ENCODE data around the gene HDAC9. TPM values are rescaled to one million over a fixed set of nuclear protein-coding genes. Genes with fewer than 3 reads are reported as not detected.

Gene HDAC9
- total RNA-seq, 1 experiment from 2014 or later: 79.1 TPM

- H3K9me3 ChIP-seq (replicated peaks): no peaks in the 10 kb centered on the region
- peaks cover 14% of the 10 kb centered on the region for H3K36me3 ChIP-seq
- H3K4me3 ChIP-seq: no peak overlapping the region
- H3K27ac ChIP-seq: no peak overlapping the region
- DNase-seq (ENCODE audit: low read depth in 1 of 2, low spot score in 2 of 2): no peak
- H3K4me1 ChIP-seq (replicated peaks): peaks cover 7% of the 10 kb centered on the region
- H3K27me3 ChIP-seq (replicated peaks): no peaks in the 10 kb centered on the region
Observed at GRCh38 chr7:18579698-18580097, 84.1 kb downstream of the HDAC9 start.

GRCh38 chr7:18580950-18581349, 85.4 kb downstream of the HDAC9 start:
- Histone ChIP-seq H3K9me3 (replicated peaks) (no peaks in the 10 kb centered on the region), H3K27ac (no peak overlapping the region), H3K27me3 (replicated peaks) (no peaks in the 10 kb centered on the region), H3K36me3 (peaks cover 15% of the 10 kb centered on the region), H3K4me3 (no peak overlapping the region), H3K4me1 (replicated peaks) (peaks cover 6% of the 10 kb centered on the region)
- DNase-seq (ENCODE audit: low read depth in 1 of 2, low spot score in 2 of 2): no peak

- peaks cover 3% of the 10 kb centered on the region; the same call in 1 of the 2 replicates for H3K4me1 ChIP-seq (replicated peaks)
- peak overlapping the region; percentile 11; the same call in 1 of the 2 replicates for H3K27ac ChIP-seq
- no peaks in the 10 kb centered on the region for H3K27me3 ChIP-seq (replicated peaks)
- H3K4me3 ChIP-seq: no peak overlapping the region
- DNase-seq (ENCODE audit: low read depth in 1 of 2, low spot score in 2 of 2): peak in 1 of 2 experiments; percentile 45
- H3K9me3 ChIP-seq (replicated peaks): no peaks in the 10 kb centered on the region
- H3K36me3 ChIP-seq: peaks cover 15% of the 10 kb centered on the region
Observed at GRCh38 chr7:18583305-18583704, 87.8 kb downstream of the HDAC9 start.

GRCh38 chr7:18590241-18590640, 94.7 kb downstream of the HDAC9 start:
- peaks cover 65% of the 10 kb centered on the region for H3K36me3 ChIP-seq
- H3K4me3 ChIP-seq: no peak overlapping the region
- DNase-seq (ENCODE audit: low read depth in 1 of 2, low spot score in 2 of 2): no peak
- H3K4me1 ChIP-seq (replicated peaks): no peaks in the 10 kb centered on the region
- no peak overlapping the region; the same call in 1 of the 2 replicates for H3K27ac ChIP-seq
- H3K9me3 ChIP-seq (replicated peaks): no peaks in the 10 kb centered on the region
- no peaks in the 10 kb centered on the region for H3K27me3 ChIP-seq (replicated peaks)

GRCh38 chr7:18590744-18591340, 95.3 kb downstream of the HDAC9 start:
- Histone ChIP-seq H3K9me3 (replicated peaks) (no peaks in the 10 kb centered on the region), H3K4me1 (replicated peaks) (no peaks in the 10 kb centered on the region), H3K27ac (no peak overlapping the region), H3K27me3 (replicated peaks) (no peaks in the 10 kb centered on the region), H3K4me3 (no peak overlapping the region), H3K36me3 (peaks cover 65% of the 10 kb centered on the region)
- peak in 1 of 2 experiments; percentile 40 for DNase-seq (ENCODE audit: low read depth in 1 of 2, low spot score in 2 of 2)

GRCh38 chr7:18593602-18594279, 98.2 kb downstream of the HDAC9 start:
- no peaks in the 10 kb centered on the region for H3K27me3 ChIP-seq (replicated peaks)
- no peak for DNase-seq (ENCODE audit: low read depth in 1 of 2, low spot score in 2 of 2)
- H3K36me3 ChIP-seq: peaks cover 78% of the 10 kb centered on the region
- H3K4me1 ChIP-seq (replicated peaks): no peaks in the 10 kb centered on the region
- no peaks in the 10 kb centered on the region for H3K9me3 ChIP-seq (replicated peaks)
- no peak overlapping the region for H3K4me3 ChIP-seq
- H3K27ac ChIP-seq: no peak overlapping the region

- Histone ChIP-seq H3K27ac (no peak overlapping the region), H3K4me1 (replicated peaks) (no peaks in the 10 kb centered on the region), H3K36me3 (peaks cover 85% of the 10 kb centered on the region), H3K4me3 (no peak overlapping the region), H3K9me3 (replicated peaks) (no peaks in the 10 kb centered on the region), H3K27me3 (replicated peaks) (no peaks in the 10 kb centered on the region)
- DNase-seq (ENCODE audit: low read depth in 1 of 2, low spot score in 2 of 2): no peak
Observed at GRCh38 chr7:18597754-18598153, 102.2 kb downstream of the HDAC9 start.

GRCh38 chr7:18607025-18607424, 111.5 kb downstream of the HDAC9 start:
- DNase-seq (ENCODE audit: low read depth in 1 of 2, low spot score in 2 of 2): no peak
- Histone ChIP-seq H3K27me3 (replicated peaks) (no peaks in the 10 kb centered on the region), H3K4me1 (replicated peaks) (peaks cover 4% of the 10 kb centered on the region), H3K9me3 (replicated peaks) (no peaks in the 10 kb centered on the region; the same call in 1 of the 2 replicates), H3K27ac (no peak overlapping the region), H3K4me3 (no peak overlapping the region), H3K36me3 (peaks cover 74% of the 10 kb centered on the region)

- peaks cover 4% of the 10 kb centered on the region for H3K4me1 ChIP-seq (replicated peaks)
- no peak overlapping the region for H3K4me3 ChIP-seq
- H3K9me3 ChIP-seq (replicated peaks): no peaks in the 10 kb centered on the region
- peaks cover 58% of the 10 kb centered on the region for H3K36me3 ChIP-seq
- no peaks in the 10 kb centered on the region for H3K27me3 ChIP-seq (replicated peaks)
- H3K27ac ChIP-seq: no peak overlapping the region
- DNase-seq (ENCODE audit: low read depth in 1 of 2, low spot score in 2 of 2): peak in 1 of 2 experiments; percentile 35
Observed at GRCh38 chr7:18610331-18610948, 114.9 kb downstream of the HDAC9 start.

GRCh38 chr7:18614841-18615240, 119.3 kb downstream of the HDAC9 start:
- no peak for DNase-seq (ENCODE audit: low read depth in 1 of 2, low spot score in 2 of 2)
- peaks cover 67% of the 10 kb centered on the region for H3K36me3 ChIP-seq
- no peaks in the 10 kb centered on the region for H3K9me3 ChIP-seq (replicated peaks)
- no peak overlapping the region for H3K4me3 ChIP-seq
- no peaks in the 10 kb centered on the region for H3K4me1 ChIP-seq (replicated peaks)
- no peak overlapping the region for H3K27ac ChIP-seq
- no peaks in the 10 kb centered on the region for H3K27me3 ChIP-seq (replicated peaks)

- no peaks in the 10 kb centered on the region for H3K4me1 ChIP-seq (replicated peaks)
- DNase-seq (ENCODE audit: low read depth in 1 of 2, low spot score in 2 of 2): no peak
- H3K27me3 ChIP-seq (replicated peaks): no peaks in the 10 kb centered on the region
- H3K36me3 ChIP-seq: peaks cover 70% of the 10 kb centered on the region
- H3K4me3 ChIP-seq: no peak overlapping the region
- no peaks in the 10 kb centered on the region for H3K9me3 ChIP-seq (replicated peaks)
- no peak overlapping the region for H3K27ac ChIP-seq
Observed at GRCh38 chr7:18619311-18619710, 123.8 kb downstream of the HDAC9 start.

GRCh38 chr7:18623389-18623788, 127.8 kb downstream of the HDAC9 start:
- Histone ChIP-seq H3K27me3 (replicated peaks) (no peaks in the 10 kb centered on the region), H3K9me3 (replicated peaks) (no peaks in the 10 kb centered on the region), H3K4me3 (no peak overlapping the region), H3K27ac (no peak overlapping the region), H3K36me3 (peaks cover 74% of the 10 kb centered on the region), H3K4me1 (replicated peaks) (no peaks in the 10 kb centered on the region)
- DNase-seq (ENCODE audit: low read depth in 1 of 2, low spot score in 2 of 2): no peak

- peaks cover 73% of the 10 kb centered on the region for H3K36me3 ChIP-seq
- no peak overlapping the region for H3K27ac ChIP-seq
- DNase-seq (ENCODE audit: low read depth in 1 of 2, low spot score in 2 of 2): no peak
- H3K9me3 ChIP-seq (replicated peaks): no peaks in the 10 kb centered on the region
- no peaks in the 10 kb centered on the region for H3K27me3 ChIP-seq (replicated peaks)
- H3K4me1 ChIP-seq (replicated peaks): no peaks in the 10 kb centered on the region
- H3K4me3 ChIP-seq: no peak overlapping the region
Observed at GRCh38 chr7:18624459-18624858, 128.9 kb downstream of the HDAC9 start.

GRCh38 chr7:18626086-18626485, 130.5 kb downstream of the HDAC9 start:
- no peaks in the 10 kb centered on the region for H3K27me3 ChIP-seq (replicated peaks)
- no peak for DNase-seq (ENCODE audit: low read depth in 1 of 2, low spot score in 2 of 2)
- no peak overlapping the region for H3K27ac ChIP-seq
- no peaks in the 10 kb centered on the region for H3K9me3 ChIP-seq (replicated peaks)
- H3K4me3 ChIP-seq: no peak overlapping the region
- peaks cover 76% of the 10 kb centered on the region for H3K36me3 ChIP-seq
- no peaks in the 10 kb centered on the region for H3K4me1 ChIP-seq (replicated peaks)
